A673 (cell line): ENCODE results near the gene DESI1. TPM values are rescaled to one million over a fixed set of nuclear protein-coding genes. Genes with fewer than 3 reads are reported as not detected.

Source experiments
- BruUV-seq: library from RNA; stranded (reverse); fragments of 400-500 nt; replicated peaks from 2 replicates; lab custom pipeline; 2021; lab: Mats Ljungman, UMichigan
- CTCF ChIA-PET: fragments of 300-600 bp; sonication (Branson Sonifier 250); formaldehyde crosslinking; loops from one replicate; lab custom pipeline; 2022; ENCODE audit warnings: antibody characterized with exemption; lab: Charles Lee
- POLR2A ChIA-PET: fragments of 300-600 bp; sonication (Branson Sonifier 250); formaldehyde crosslinking; loops from one replicate; lab custom pipeline; 2022; ENCODE audit warnings: antibody characterized with exemption; ENCODE audit not compliant: low non-redundant PET; lab: Charles Lee
- DNase-seq: peaks from one replicate; pipeline ENCODE4 v3.0.0-alpha.2; 2015; ENCODE audit warnings: low spot score
- H3K27ac ChIP-seq: fragments of 200-600 bp; sonication (generic); 2 replicates; pipeline ENCODE4 v1.5.1; 2016; ENCODE audit warnings: mixed run types, low read depth, mild to moderate bottlenecking, mixed read lengths, antibody characterized with exemption, low read length; ENCODE audit not compliant: poor library complexity, severe bottlenecking
- H3K27me3 ChIP-seq: fragments of 200-600 bp; sonication (generic); replicated peaks from 2 replicates; pipeline ENCODE4 v1.6.1; 2017; ENCODE audit warnings: mixed run types, low read depth, mild to moderate bottlenecking, mixed read lengths, antibody characterized with exemption, low read length; ENCODE audit not compliant: insufficient read depth, poor library complexity
- H3K36me3 ChIP-seq: fragments of 200-600 bp; sonication (generic); 2 replicates; pipeline ENCODE4 v1.6.1; 2016; ENCODE audit warnings: mixed run types, mild to moderate bottlenecking, mixed read lengths, antibody characterized with exemption, low read length; ENCODE audit not compliant: insufficient read depth, poor library complexity, severe bottlenecking
- H3K4me1 ChIP-seq: fragments of 200-600 bp; sonication (generic); 2 replicates; pipeline ENCODE4 v1.6.1; 2017; ENCODE audit warnings: mixed run types, mild to moderate bottlenecking, mixed read lengths, antibody characterized with exemption, low read length; ENCODE audit not compliant: insufficient read depth, poor library complexity, severe bottlenecking
- H3K4me3 ChIP-seq: fragments of 200-600 bp; sonication (generic); 2 replicates; pipeline ENCODE4 v1.5.1; 2016; ENCODE audit warnings: low read depth, mixed run types, mild to moderate bottlenecking, mixed read lengths, low read length; ENCODE audit not compliant: poor library complexity, severe bottlenecking
- H3K9me3 ChIP-seq: fragments of 200-600 bp; sonication (generic); 2 replicates; pipeline ENCODE4 v1.6.1; 2016; ENCODE audit warnings: mixed run types, low read depth, mild to moderate bottlenecking, mixed read lengths, antibody characterized with exemption, low read length; ENCODE audit not compliant: poor library complexity, severe bottlenecking
- CTCF ChIP-seq: fragments of 300-800, 200-600 bp; sonication (generic); conservative IDR thresholded peaks from 2 replicates; pipeline ENCODE4 v1.5.1; 2017; ENCODE audit warnings: low read depth, mild to moderate bottlenecking, antibody characterized with exemption, low read length, moderate library complexity, mixed read lengths
- EZH2 ChIP-seq: fragments of 200-600 bp; sonication (generic); IDR thresholded peaks from 2 replicates; pipeline ENCODE4 v1.6.1; 2017; ENCODE audit warnings: borderline replicate concordance, low read depth, mild to moderate bottlenecking, mixed read lengths, antibody characterized with exemption, low read length; ENCODE audit not compliant: poor library complexity, severe bottlenecking
- intact Hi-C: fragments of 100-400 bp; cut with micrococcal nuclease; formaldehyde crosslinking; loops from one replicate; pipeline ENCODE4 v1.10.0; 2022; ENCODE audit not compliant: unreplicated experiment
- total RNA-seq: library from RNA; stranded (reverse); gene quantifications from 2 replicates; pipeline ENCODE4 v1.2.3, GENCODE V29; 2021

Gene DESI1
- total RNA-seq, 1 experiment from 2014 or later = 47.6 TPM

GRCh38 chr22:41600976-41601375 lies 19.9 kb downstream of the DESI1 start:
- Histone ChIP-seq H3K27me3 (no peaks in the 10 kb centered on the region), H3K36me3 (peaks cover 39% of the 10 kb centered on the region), H3K4me1 (no peaks in the 10 kb centered on the region), H3K9me3 (no peaks in the 10 kb centered on the region), H3K4me3 (no peak overlapping the region), H3K27ac (no peak overlapping the region)
- BruUV-seq = no TSS peak
- DNase-seq = no peak
- ChIA-PET CTCF (no interaction called here), POLR2A (no interaction called here)
- TF ChIP-seq EZH2 = no peak
- intact Hi-C loops = no loop called here

GRCh38 chr22:41598891-41599635 lies 21.8 kb downstream of the DESI1 start:
- Histone ChIP-seq H3K9me3 (no peaks in the 10 kb centered on the region), H3K27ac (no peak overlapping the region), H3K4me1 (no peaks in the 10 kb centered on the region), H3K4me3 (no peak overlapping the region), H3K27me3 (no peaks in the 10 kb centered on the region), H3K36me3 (peaks cover 22% of the 10 kb centered on the region)
- ChIA-PET CTCF (interaction anchor here (0.7 kb wide), 1 partner anchor 22 kb away, joined by 3 read pairs; no protein-coding TSS in a partner anchor), POLR2A (no interaction called here)
- TF ChIP-seq EZH2 (no peak), CTCF (no peak)
- no peak for DNase-seq
- no TSS peak for BruUV-seq
- intact Hi-C loops = loop anchor here (5.0 kb wide), 2 partner anchors 57 to 197 kb away; partner anchors contain the start of gene POLR3H

- no peak overlapping the region for H3K4me3 ChIP-seq
- no peak for DNase-seq
- intact Hi-C loops = loop anchor here (5.0 kb wide), 2 partner anchors 56 to 196 kb away; partner anchors contain the start of gene POLR3H
- H3K27me3 ChIP-seq = no peaks in the 10 kb centered on the region
- no peaks in the 10 kb centered on the region for H3K4me1 ChIP-seq
- no peak for TF ChIP-seq EZH2
- no peak for TF ChIP-seq CTCF
- no peak overlapping the region for H3K27ac ChIP-seq
- ChIA-PET POLR2A (no interaction called here), CTCF (interaction anchor here (0.7 kb wide), 1 partner anchor 21 kb away, joined by 3 read pairs; no protein-coding TSS in a partner anchor)
- H3K36me3 ChIP-seq = peaks cover 14% of the 10 kb centered on the region
- H3K9me3 ChIP-seq = no peaks in the 10 kb centered on the region
- no TSS peak for BruUV-seq
These were observed 22.8 kb downstream of the DESI1 start for GRCh38 chr22:41598081-41598480.
